Keratinocyte (primary cell): Measurements from ENCODE around the gene ARCN1.

Experiments
- EZH2 ChIP-seq: IDR thresholded peaks from one replicate; pipeline ENCODE4 v1.6.1; 2012; ENCODE audit warnings: inconsistent platforms, mild to moderate bottlenecking, low read length, moderate library complexity
- TF ChIP-seq, protein P1 (sequence below), 3 experiments: IDR thresholded peaks in 1 of 3; conservative IDR thresholded peaks in 1 of 3; optimal IDR thresholded peaks in 1 of 3; 2 replicates in 2 of 3; 3 replicates in 1 of 3; pipeline versions ENCODE3 to v1.5.1; 2011; ENCODE audit warnings: low read length in 3 of 3, mild to moderate bottlenecking in 3 of 3, moderate library complexity in 2 of 3, control low read depth in 1 of 3, inconsistent platforms in 1 of 3; ENCODE audit not compliant: insufficient read depth in 2 of 3; ENCODE audit errors: extremely low read depth in 1 of 3

DNA sequence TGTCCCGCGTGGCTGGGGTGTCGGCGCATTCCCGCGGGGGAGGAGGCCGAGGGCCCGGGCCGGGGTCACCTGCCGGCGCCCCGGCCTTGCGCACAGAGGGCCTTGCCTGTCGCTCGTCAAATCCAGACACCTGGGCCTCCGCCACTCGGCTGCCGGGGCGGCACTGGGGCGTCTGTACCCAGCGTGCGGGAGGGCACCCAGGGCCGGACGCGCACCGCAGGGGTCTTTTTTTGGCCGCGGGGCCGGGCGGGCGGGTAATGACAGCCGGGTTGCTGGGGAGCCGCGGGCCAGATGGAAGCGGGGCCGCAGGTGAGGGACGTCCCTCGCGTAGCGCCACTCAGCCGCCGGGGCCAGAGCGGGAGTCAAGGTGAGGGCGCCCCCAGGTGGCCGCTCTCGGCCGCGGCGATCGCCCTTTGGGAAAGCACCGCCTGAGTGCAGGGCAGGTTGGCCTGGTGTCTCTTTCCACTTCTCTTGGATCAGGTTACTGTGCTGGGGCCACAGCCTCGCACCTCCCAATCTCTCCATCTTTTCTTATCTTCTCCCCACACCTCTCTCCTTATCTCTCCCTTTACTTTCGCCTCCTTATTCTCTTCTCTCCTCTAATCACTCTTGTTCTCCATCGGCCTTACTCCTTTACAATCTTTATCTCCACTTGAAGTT, 38.7 kb downstream of the ARCN1 start:
- TF ChIP-seq, protein P1, sequence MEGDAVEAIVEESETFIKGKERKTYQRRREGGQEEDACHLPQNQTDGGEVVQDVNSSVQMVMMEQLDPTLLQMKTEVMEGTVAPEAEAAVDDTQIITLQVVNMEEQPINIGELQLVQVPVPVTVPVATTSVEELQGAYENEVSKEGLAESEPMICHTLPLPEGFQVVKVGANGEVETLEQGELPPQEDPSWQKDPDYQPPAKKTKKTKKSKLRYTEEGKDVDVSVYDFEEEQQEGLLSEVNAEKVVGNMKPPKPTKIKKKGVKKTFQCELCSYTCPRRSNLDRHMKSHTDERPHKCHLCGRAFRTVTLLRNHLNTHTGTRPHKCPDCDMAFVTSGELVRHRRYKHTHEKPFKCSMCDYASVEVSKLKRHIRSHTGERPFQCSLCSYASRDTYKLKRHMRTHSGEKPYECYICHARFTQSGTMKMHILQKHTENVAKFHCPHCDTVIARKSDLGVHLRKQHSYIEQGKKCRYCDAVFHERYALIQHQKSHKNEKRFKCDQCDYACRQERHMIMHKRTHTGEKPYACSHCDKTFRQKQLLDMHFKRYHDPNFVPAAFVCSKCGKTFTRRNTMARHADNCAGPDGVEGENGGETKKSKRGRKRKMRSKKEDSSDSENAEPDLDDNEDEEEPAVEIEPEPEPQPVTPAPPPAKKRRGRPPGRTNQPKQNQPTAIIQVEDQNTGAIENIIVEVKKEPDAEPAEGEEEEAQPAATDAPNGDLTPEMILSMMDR (optimal IDR thresholded peaks at IDR 0.05 in 1 of 3, IDR thresholded peaks at IDR 0.05 in 1 of 3, conservative IDR thresholded peaks at IDR 0.05 in 1 of 3; ENCODE audit: extremely low read depth in 1 of 3, insufficient read depth in 2 of 3, low read length in 3 of 3) = peak; percentile 52 to 81 (median 73)
- TF ChIP-seq EZH2 = no peak
